Type B pancreatic cell (in vitro differentiated cells): ENCODE data around the gene SPINT2. TPM values are rescaled to one million over a fixed set of nuclear protein-coding genes. Genes with fewer than 3 reads are reported as not detected.

ENCODE experiments used
- DNase-seq: peaks from one replicate; pipeline ENCODE4 v3.0.0; 2021; ENCODE audit warnings: mixed read lengths; ENCODE audit not compliant: unreplicated experiment; ENCODE audit errors: extremely low spot score
- H3K27ac Mint-ChIP-seq: 2 replicates; pipeline ENCODE4 v1.8.0; 2021; ENCODE audit warnings: mild to moderate bottlenecking, mixed read lengths
- H3K27me3 Mint-ChIP-seq: 2 replicates; pipeline ENCODE4 v1.8.0; 2021; ENCODE audit warnings: mixed read lengths
- H3K36me3 Mint-ChIP-seq: 2 replicates; pipeline ENCODE4 v1.8.0; 2021; ENCODE audit warnings: mixed read lengths
- H3K4me1 Mint-ChIP-seq: one replicate; pipeline ENCODE4 v1.8.0; 2021; ENCODE audit warnings: mixed read lengths; ENCODE audit not compliant: unreplicated experiment
- H3K4me3 Mint-ChIP-seq: 2 replicates; pipeline ENCODE4 v1.8.0; 2021; ENCODE audit warnings: mild to moderate bottlenecking, mixed read lengths
- H3K9me3 Mint-ChIP-seq: 2 replicates; pipeline ENCODE4 v1.8.0; 2021; ENCODE audit warnings: mixed read lengths
- total RNA-seq: library from RNA; stranded (reverse); gene quantifications from 2 replicates; pipeline ENCODE4 v1.2.1, GENCODE V29; 2021; ENCODE audit warnings: low replicate concordance
- TF ChIP-seq, protein P1 (sequence below): fragments of 200-600 bp; sonication (generic); conservative IDR thresholded peaks from 2 replicates; pipeline ENCODE4 v1.5.0; 2021; ENCODE audit warnings: antibody characterized with exemption, mild to moderate bottlenecking

SPINT2 gene
- total RNA-seq, 1 donor from 2014 or later: 243 TPM

DNA sequence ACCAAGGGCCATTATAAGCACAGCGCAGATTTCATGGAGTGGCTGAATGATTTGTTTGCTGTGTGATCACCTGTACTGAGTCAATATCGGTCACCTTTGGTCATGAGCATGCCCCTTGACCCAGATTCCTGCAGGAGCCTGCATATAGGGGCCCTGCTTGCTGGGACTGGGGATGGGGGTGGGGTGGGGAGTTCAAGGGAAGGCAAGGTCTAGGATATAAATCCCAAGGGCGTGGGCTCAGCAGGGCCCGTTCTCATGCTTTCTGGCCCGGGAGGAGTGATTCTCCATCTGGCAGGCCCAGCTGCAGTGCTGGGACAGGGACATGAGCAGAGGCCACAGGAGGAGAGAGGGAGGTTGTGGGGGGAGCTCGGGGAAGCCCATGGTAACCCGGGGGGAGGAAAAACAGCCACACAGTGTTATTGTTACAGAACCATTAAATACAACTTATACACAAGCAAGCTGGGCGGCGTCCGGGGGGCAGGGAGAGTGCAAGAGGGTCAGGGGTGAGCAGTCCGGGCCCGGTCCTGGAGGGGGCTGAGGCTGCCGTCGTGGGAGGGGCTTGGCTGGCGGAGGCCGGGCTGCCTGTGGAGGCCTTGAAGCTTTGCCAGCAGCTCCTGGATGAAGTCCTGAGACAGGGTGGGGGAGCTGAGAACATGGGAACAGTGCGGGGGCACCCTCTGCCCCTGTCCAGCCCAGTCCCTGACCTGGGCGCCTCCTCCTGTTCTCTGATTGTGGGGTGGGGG is 13.4 kb upstream of the SPINT2 start:
- Mint-ChIP-seq H3K27me3 (peaks cover 8% of the 10 kb centered on the region), H3K4me3 (peak overlapping the region; percentile 77), H3K27ac (peak overlapping the region; percentile 91), H3K9me3 (no peaks in the 10 kb centered on the region), H3K4me1 (peaks cover 30% of the 10 kb centered on the region), H3K36me3 (no peaks in the 10 kb centered on the region)
- DNase-seq: peak; percentile 76
- TF ChIP-seq, protein P1, sequence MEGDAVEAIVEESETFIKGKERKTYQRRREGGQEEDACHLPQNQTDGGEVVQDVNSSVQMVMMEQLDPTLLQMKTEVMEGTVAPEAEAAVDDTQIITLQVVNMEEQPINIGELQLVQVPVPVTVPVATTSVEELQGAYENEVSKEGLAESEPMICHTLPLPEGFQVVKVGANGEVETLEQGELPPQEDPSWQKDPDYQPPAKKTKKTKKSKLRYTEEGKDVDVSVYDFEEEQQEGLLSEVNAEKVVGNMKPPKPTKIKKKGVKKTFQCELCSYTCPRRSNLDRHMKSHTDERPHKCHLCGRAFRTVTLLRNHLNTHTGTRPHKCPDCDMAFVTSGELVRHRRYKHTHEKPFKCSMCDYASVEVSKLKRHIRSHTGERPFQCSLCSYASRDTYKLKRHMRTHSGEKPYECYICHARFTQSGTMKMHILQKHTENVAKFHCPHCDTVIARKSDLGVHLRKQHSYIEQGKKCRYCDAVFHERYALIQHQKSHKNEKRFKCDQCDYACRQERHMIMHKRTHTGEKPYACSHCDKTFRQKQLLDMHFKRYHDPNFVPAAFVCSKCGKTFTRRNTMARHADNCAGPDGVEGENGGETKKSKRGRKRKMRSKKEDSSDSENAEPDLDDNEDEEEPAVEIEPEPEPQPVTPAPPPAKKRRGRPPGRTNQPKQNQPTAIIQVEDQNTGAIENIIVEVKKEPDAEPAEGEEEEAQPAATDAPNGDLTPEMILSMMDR: no peak

- H3K4me3 Mint-ChIP-seq: peak overlapping the region; percentile 77
- H3K36me3 Mint-ChIP-seq: no peaks in the 10 kb centered on the region
- peaks cover 9% of the 10 kb centered on the region for H3K27me3 Mint-ChIP-seq
- DNase-seq: no peak
- H3K27ac Mint-ChIP-seq: peak overlapping the region; percentile 91
- TF ChIP-seq, protein P1: no peak
- no peaks in the 10 kb centered on the region for H3K9me3 Mint-ChIP-seq
- H3K4me1 Mint-ChIP-seq: peaks cover 30% of the 10 kb centered on the region
Observed at GRCh38 chr19:38251564-38252051, 12.8 kb upstream of the SPINT2 start.

DNA sequence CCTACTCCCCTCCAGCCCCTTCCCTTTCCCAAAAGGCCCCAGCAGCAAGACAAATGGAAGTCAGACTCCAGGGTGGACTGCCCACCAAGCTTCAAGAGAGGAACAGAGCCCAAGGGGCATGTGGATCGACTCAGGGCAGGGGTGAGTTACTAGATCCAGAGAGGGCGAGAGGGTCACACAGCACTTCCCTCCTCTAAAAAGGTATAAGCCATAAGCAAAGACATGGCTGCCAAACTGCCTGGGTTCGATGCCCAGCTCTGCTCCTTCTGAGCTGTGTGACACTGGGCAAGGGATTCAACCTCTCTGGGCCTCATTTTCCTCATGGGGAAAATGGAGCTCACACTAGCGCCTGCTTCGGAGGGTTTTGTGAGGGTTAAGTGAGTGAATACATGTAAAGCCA is 12.0 kb upstream of the SPINT2 start:
- Mint-ChIP-seq H3K4me3 (peak overlapping the region; percentile 20), H3K4me1 (peaks cover 30% of the 10 kb centered on the region), H3K27me3 (peaks cover 17% of the 10 kb centered on the region), H3K36me3 (no peaks in the 10 kb centered on the region), H3K9me3 (no peaks in the 10 kb centered on the region), H3K27ac (peak overlapping the region; percentile 91)
- TF ChIP-seq, protein P1: no peak
- no peak for DNase-seq

DNA sequence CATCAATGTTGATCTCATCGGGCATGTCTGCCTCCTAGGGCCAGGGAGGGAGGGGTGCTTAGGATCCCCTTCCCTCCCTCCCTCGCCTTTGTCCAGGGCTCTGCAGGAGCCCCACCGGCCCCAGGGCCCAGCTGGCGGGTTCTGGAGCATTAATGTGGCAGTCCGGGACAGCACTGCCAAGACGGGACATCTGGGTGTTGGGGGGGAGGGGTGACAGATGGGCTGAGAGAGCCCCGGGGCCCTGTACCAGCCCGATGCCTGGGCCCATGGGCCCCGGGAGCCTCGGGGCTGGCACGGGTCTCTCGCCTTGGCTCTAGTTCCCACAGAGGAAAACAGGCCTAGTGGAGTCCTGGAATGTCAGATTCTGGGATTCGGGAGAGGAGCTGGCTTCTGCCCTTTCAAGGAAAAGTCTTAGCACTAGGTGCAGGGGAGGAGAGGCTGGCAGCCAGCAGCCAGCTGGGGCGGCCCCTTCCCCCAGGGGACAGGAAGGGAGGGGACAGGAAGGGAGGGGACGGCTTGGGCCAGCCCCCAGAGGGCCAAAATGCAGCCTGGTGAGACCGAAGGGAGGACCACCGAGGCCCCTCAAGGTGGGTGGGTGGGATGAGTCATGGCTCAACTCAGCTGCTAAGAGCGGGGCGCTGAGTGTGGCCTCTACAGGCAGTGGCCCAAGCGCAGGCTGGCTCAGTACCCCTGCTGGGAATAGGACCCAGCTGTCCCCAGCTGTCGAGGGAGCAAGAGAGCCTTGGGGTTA is 11.3 kb upstream of the SPINT2 start:
- Mint-ChIP-seq H3K4me3 (peak overlapping the region; percentile 20), H3K27me3 (peaks cover 19% of the 10 kb centered on the region), H3K36me3 (no peaks in the 10 kb centered on the region), H3K27ac (peak overlapping the region; percentile 91), H3K9me3 (no peaks in the 10 kb centered on the region), H3K4me1 (peaks cover 30% of the 10 kb centered on the region)
- TF ChIP-seq, protein P1: no peak
- no peak for DNase-seq

GRCh38 chr19:38253788-38254187 is 10.6 kb upstream of the SPINT2 start:
- Mint-ChIP-seq H3K9me3 (no peaks in the 10 kb centered on the region), H3K27ac (peak overlapping the region; percentile 63), H3K4me3 (peak overlapping the region; percentile 61), H3K4me1 (peaks cover 30% of the 10 kb centered on the region), H3K27me3 (peaks cover 20% of the 10 kb centered on the region), H3K36me3 (no peaks in the 10 kb centered on the region)
- DNase-seq: no peak
- TF ChIP-seq, protein P1: no peak
